ENCODE data around the gene LILRB1. TPM values are rescaled to one million over a fixed set of nuclear protein-coding genes. Genes with fewer than 3 reads are reported as not detected.

The LILRB1 gene
- not detected in 2 replicates for total RNA-seq

GRCh38 chr19:54630262-54630661 lies at the start of gene LILRB1:
TSS of gene LILRB1 (plus strand) at chr19:54630484. CDS start at chr19:54631074, 590 bp downstream.

GRCh38 chr19:54593445-54593844 lies 36.8 kb upstream of the LILRB1 start, which contains the start of gene LILRA1:
TSS of gene LILRA1 (plus strand) at chr19:54593632. CDS start at chr19:54594245, 613 bp downstream.

GRCh38 chr19:54662730-54663129 lies 32.4 kb downstream of the LILRB1 start, which contains the start of gene LILRB4:
TSS of gene LILRB4 (plus strand) at chr19:54662985. CDS start at chr19:54663034, 49 bp downstream.

Small RNA genes within 50 kb of the gene (small RNA-seq; reads per million reads assigned to genes)
- not detected for gene AC245036.3
- not detected for gene MIR8061

Other genes starting within 250 kb of the LILRB1 start
- not detected in 2 replicates for gene TTYH1, start 215.0 kb upstream of the LILRB1 start, total RNA-seq
- gene LENG8, start 181.3 kb upstream of the LILRB1 start, total RNA-seq: 43.3 and 47.9 TPM in 2 replicates
- 7.5 and 8.5 TPM in 2 replicates for gene LENG9, start 166.7 kb upstream of the LILRB1 start, total RNA-seq
- 26.3 and 29.1 TPM in 2 replicates for gene CDC42EP5, start 157.2 kb upstream of the LILRB1 start, total RNA-seq
- gene LAIR2, start 127.7 kb upstream of the LILRB1 start, total RNA-seq: not detected in 2 replicates
- gene LILRA2, start 56.7 kb upstream of the LILRB1 start, total RNA-seq: not detected in 2 replicates
- gene LILRA1, start 36.9 kb upstream of the LILRB1 start, total RNA-seq: not detected in 2 replicates
- gene LILRB4, start 32.5 kb downstream of the LILRB1 start, total RNA-seq: not detected in 2 replicates
- gene KIR3DL3, start 94.0 kb downstream of the LILRB1 start, total RNA-seq: not detected in 2 replicates
- gene KIR2DL3, start 108.0 kb downstream of the LILRB1 start, total RNA-seq: not detected in 2 replicates
- gene KIR2DL1, start 139.3 kb downstream of the LILRB1 start, total RNA-seq: not detected in 2 replicates
- not detected in 2 replicates for gene KIR2DL4, start 173.1 kb downstream of the LILRB1 start, total RNA-seq
- not detected in 2 replicates for gene KIR3DL1, start 186.0 kb downstream of the LILRB1 start, total RNA-seq
- gene KIR2DS4, start 202.2 kb downstream of the LILRB1 start, total RNA-seq: not detected in 2 replicates
- not detected in 2 replicates for gene KIR3DL2, start 220.0 kb downstream of the LILRB1 start, total RNA-seq
- not detected in 2 replicates for gene FCAR, start 243.8 kb downstream of the LILRB1 start, total RNA-seq

Measured in articular chondrocyte of knee joint (primary cell).